Right forelimb (tissue), 1 donor: ENCODE measurements around the gene XK.
A peak's percentile ranks its signal among the peaks of the same experiment; 100 is the strongest.
"Not testable (repeated sequence)": the region's sequence is repeated elsewhere in the genome, so short reads cannot be mapped to it uniquely, and the experiment has no call there.

Experiments
- DNase-seq: peaks from one replicate; pipeline ENCODE4 v3.0.0-alpha.2; 2018

Gene XK, protein sequence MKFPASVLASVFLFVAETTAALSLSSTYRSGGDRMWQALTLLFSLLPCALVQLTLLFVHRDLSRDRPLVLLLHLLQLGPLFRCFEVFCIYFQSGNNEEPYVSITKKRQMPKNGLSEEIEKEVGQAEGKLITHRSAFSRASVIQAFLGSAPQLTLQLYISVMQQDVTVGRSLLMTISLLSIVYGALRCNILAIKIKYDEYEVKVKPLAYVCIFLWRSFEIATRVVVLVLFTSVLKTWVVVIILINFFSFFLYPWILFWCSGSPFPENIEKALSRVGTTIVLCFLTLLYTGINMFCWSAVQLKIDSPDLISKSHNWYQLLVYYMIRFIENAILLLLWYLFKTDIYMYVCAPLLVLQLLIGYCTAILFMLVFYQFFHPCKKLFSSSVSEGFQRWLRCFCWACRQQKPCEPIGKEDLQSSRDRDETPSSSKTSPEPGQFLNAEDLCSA

DNA sequence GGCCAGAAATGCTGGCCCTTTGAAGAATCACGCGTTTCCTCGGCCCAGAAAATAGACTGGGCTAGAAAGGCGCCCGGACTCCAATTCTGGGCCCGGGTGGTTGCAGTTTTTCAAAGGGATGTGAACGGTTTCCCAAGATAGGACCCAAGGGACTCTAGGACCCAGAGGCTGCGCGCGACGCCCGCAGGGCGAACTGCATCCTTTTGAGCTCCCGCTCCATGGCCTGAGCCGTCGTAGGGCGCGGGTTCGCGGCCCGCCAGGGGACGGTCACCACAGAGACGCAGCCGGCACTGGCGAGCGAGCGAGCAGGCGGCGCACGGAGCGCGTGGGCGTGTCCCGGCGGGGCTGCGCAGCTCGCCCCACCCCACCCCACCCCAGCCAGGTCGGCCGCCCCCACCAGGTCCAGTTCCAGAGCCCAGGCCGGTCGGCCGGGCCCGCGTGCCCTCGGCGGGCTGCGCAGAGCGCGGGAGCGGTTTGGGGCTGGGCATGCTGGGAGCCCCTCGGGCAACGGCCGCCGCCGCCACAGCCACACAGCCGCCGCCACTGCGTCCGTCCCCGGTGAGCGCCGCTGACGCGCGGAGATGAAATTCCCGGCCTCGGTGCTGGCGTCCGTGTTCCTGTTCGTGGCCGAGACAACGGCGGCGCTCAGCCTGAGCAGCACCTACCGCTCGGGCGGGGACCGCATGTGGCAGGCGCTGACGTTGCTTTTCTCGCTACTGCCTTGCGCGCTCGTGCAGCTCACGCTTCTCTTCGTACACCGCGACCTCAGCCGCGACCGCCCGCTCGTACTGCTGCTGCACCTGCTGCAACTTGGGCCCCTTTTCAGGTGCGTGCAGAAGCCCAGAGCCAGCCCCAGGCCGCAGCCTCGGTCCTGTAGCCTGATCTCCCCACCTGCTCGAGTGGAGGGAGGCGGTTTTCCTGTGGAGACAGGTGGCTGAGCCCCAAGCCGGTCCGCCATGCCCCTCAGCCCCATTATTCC lies at the start of gene XK:
TSS of gene XK (plus strand) at position 411 of the 979 bp plus-strand sequence. CDS start at position 582, 171 bp downstream.
- DNase-seq: peak; percentile 53

DNA sequence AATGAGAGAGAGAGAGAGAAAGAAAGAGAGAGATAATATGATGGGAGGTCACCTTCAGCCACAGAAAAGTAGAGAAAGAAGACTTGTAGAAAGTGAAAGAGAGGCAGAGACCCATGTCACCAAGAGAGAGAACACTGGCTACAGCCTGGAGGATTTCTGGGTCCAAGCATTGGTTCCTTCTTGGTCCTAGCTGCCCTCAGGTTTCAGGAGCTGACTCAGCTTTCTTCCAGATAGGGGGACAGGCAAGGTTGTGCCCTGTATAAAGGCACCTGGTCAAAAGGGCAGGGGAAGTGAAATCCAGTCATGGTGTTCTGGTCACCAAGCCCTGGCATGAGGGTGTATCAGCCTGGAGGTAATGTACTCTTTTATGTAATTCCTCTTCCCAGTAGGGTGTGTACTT lies 47.5 kb upstream of the XK start:
- DNase-seq: no peak

DNA sequence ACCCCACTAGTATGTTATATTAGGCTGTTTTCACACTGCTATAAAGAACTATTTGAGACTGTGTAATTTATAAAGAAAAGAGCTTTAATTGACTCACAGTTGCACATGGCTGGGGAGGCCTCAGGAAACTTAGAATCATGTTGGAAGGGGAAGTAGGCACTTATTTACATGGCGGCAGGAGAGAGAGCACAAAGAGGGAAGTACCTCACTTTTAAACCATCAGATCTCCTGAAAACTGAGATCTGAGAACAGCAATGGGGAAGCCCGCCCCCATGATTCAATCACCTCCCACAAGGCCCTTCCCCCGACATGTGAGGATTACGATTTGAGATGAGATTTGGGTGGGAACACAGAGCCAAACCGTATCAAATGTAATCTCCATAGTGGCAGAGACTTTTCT lies 45.4 kb upstream of the XK start:
- DNase-seq: no peak

DNA sequence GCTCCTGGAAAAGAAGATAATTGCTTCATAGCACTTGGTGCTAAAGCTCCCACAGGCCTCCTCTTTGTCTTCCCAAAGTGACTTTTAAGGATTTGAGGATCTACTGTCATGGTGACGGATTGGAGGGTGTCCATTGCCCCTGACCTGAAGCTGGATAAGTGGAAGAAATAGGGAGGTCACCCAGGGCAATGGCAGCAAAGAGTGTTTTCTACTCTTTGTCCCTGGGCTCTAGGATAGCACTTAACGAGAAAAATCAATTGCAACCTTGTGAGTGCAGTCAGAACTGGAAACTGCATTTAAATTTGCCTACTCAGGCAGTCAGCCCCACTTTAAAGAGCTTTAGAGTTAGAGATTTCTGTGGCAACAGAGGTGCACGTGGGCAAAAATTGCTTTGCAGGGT lies 43.7 kb upstream of the XK start:
- no peak for DNase-seq

DNA sequence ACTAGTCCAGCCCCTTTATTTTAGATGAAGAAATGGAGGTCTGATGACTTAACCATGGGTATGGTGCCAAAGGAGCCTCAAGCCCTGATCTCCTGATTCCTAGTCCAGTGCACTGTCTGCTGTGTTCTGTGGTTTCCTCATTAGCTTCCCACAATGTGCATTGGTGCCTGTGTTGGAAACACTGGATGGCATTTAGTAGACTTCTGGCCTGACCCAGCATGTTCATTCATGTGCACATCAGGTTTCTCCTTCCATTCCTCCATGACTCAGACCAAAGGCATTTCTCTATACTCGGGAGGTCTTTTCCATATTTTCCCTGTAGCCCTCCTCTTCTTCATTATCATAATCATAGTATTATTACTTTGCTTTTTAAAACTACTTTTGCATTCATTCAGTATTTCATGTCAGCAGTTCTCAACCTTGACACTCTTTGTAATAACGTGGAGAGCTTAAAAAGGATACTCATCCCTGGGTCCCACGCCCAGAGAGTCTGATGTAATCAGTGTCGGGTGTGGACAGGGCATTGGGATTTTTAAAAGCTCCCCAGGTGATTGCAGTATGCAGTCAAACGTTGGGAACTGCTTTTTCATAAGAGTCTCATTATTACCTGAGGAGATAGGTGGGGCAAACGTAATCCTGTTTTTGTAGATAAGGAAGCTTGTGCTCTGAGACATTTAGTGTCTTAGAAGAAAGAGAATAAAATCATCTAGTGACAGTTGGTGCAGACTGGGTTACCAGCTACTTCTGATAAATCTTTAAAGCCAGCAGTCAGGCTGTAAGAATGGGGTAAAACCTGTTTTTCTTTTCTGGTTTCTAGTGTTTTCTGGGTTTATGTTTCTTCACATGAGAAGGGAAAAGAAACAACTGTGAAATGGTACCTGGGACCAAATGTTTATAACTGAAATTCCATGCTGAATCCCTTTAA lies 40.9 kb upstream of the XK start:
- no peak for DNase-seq

DNA sequence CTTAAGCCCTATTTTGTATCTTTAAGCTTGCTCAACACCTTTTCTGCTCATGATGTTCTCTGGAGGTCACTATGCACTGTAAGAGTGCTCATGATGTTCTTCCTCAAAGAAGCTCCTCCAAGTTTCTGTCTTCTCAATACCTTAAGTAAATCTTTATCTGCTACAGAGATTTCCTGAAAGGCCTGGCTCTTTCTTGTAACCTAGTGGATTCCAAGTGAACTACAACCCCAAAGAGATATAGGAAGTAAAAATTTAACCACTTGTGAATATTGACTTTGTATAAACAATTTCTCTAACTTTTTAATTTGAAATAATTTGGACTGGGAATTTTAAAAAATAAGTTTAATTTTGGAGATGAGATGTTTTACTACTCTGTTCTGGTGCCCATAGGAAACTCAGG lies 39.3 kb upstream of the XK start:
- no peak for DNase-seq

DNA sequence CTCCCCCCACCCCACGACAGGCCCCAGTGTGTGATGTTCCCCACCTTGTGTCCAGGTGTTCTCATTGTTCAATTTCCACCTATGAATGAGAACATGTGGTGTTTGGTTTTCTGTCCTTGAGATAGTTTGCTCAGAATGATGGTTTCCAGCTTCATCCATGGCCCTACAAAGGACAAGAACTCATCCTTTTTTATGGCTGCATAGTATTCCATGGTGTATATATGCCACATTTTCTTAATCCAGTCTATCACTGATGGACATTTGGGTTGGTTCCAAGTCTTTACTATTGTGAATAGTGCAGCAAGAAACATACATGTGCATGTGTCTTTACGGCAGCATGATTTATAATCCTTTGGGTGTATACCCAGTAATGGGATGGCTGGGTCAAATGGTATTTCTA lies 34.7 kb upstream of the XK start:
- DNase-seq: not testable (repeated sequence)

DNA sequence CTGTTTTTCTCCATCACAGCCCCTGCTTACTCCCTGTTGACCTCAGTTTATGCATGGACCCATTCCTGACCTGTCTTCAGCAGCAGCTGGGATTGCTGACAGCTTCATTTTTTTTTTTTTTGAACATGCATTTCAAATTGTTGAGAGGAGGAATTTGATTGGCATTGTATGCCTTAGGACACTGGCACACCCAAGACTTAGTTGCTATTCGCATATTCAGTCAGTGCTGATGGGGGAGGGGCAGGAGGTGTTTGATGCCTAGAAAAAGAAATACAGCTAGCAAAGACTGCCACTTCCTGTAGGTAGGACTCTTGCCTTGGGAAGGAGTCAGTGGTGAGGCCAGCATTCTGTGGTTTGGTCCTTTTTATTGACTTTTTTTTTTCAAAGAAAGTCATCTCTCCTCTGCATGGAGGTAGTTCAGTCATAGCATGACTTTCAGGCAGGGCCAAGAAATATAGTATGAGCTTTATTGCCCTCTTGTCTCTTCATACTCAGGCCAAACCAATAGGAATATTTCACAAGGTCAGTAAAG lies 33.6 kb upstream of the XK start:
- no peak for DNase-seq

DNA sequence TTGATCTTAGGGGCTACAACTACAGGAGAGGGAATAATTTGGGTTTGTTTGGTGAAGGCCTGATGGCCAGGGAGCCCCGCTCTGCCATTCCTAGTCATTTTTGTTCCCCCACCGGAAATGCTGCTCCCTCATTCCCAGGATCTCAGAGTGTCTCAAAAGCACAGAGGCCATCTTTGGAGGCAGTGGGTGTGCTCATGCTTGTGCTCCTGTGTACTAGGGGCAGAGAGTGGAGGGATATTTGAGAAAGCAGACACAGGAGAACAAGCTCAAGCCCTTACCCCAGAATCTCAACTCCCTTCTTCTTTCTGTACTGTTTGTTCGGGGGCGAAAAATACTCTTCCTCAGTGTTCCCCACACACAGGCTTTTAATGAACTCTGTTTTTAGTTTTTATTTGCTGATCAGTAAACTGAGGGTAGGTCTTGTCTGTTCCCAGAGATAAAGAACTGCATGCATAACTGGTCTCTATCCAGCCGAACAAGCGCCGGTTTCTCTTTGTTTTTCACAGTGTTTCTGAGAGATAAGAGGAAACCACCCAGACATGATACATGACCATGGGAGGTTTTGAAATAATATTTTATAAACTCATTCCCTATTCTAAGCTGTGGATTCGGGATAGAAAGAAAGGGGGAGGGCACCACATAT lies 32.9 kb upstream of the XK start:
- DNase-seq: no peak

DNA sequence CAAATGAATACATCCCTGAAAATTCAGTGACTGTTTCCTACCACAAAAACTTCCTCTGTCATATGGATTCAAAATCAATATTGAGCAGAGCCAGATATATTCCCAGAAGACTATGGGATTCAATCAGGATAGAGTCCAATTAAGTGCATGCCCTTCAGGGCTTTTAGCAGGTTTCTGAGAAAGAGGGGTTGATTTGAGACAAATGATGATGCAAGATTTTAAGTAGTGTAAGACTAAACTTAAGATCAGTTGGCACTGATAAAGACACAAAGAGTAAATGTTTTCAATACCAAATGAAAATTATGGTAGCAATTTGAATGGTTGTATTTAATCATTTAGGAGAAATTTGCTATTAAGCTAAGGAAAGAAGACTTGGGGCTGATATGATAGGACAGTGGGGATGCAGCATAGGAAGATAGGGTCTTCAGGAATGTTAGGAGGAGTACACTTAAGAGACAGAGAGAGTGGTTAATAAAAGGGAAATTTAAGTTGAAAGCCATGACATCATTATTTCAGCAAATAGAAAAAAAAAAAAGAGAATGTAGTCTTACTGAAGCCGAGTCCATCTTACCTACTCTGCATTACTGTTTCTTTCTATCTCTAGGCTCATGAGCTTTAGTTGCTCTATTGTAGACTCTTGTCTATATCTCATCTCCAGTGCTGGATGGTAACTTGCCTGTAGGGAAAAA lies 32.0 kb upstream of the XK start:
- no peak for DNase-seq

DNA sequence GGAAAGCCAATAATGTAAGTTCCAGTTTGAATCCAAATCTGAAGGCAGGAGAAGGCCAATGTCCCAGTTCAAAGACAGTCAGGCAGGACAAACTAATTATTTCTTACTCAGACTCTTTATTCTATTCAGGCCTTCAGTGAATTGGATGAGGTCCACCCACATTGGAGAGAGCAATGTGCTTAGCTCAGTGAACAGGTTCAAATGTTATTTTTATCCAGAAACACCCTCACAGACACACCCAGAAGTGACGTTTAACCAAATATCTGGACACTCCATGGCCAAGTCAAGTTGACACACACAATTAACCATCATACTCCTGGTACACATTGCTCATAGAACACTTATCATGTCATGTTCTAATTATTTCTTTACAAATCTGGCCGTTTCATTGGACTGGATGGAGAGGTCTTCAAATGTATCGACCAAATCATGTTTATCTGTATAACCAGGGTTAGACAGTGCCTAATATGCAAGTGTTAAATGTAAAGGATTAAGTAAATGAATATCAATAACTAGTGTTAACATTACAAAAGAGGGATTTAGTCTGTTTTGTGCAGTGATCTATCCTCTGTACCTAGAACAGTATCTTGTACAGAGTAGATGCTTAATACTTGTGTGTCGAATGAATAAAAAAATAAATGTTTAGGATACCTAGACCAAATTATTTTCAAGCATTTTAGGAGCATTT lies 27.1 kb upstream of the XK start:
- no peak for DNase-seq

DNA sequence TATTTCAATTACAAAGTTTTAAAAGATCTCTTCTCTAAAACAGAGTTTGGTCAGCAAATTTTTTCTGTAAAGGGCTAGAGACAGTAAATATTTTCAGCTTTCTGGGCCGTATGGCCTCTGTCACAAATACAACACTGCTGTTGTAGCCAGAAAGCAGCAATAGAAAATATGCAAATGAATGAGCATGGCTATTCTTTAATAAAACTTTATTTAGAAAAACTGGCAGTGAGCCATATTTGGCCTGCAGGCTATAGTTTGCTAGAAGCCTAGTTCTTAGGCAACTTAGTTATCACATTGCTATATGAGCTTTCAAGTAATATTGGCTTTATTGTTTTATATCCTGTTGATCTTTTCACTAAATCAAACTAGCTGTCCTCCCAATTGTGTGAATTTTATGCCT lies 26.5 kb upstream of the XK start:
- no peak for DNase-seq

DNA sequence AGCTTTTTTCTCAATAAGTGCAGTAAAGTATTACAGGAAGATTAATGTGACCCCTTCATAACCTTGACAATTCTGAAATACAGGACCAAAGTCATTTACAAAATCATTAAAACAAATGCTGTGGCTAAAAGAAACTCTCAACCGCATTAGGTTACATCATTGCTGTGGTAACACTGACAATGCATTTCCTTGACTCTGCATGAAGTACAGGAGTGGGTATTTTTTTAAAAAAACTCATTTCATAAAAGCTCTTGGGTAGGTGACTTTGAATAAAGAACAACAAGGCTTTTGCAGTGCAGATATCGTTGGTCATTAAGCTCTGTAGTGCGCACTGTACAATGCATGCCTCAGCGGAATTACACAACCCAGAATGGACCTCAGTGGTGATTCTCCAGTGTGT lies 23.4 kb upstream of the XK start:
- no peak for DNase-seq

DNA sequence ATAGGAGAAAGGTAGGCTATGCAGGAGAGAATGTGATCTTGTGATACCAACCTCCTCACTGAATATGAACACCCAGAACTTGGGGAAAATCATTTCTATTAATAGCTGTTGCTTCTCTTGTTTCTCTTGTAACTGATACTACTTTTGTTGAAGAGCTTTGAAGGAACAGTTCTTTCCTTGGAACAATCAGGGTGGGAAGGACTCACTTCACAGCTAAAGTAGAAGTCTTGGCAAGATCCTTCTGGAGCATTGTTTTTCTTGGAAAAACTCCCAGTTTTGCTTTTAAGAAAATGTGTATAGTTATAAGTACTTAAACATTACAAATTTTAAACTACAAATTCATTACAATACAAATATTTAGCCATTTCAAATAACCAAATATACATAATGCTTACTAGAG lies 19.1 kb upstream of the XK start:
- no peak for DNase-seq

DNA sequence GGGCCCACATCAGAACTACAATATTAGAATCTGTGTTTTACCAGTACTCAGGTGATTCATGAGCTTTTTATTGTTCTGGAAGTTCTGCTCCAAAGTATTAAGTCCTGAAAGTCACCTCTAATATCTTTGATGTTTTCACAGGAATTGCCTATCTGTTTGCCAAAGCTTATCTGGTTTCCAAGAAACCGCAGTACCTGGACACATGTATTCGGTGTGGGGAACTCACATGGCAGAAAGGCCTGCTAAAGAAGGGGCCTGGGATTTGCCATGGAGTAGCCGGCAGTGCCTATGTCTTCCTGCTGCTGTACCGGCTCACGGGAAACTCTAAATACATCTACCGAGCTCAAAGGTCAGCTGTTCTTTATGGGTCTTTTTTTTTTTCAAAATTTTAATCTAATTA lies 18.4 kb upstream of the XK start:
- no peak for DNase-seq

DNA sequence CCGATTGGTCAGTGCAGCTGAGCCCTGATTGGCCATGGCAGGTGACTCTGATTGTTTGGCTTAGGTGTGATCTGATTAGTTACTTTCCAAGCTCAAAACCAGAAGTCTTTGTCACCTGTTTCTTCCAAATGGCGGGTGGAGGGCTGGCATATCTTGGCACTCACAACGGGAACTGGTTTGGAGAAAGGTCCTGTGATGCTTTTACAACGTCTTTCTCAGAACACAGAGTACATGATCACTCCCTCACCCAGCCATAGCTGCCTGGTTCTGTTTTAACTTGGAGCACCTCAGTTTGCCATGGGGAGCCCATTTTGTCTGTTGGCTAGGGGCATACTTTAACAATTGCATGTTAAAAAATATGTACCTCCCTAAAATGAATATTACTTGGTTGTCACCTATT lies 13.0 kb upstream of the XK start:
- DNase-seq: no peak

DNA sequence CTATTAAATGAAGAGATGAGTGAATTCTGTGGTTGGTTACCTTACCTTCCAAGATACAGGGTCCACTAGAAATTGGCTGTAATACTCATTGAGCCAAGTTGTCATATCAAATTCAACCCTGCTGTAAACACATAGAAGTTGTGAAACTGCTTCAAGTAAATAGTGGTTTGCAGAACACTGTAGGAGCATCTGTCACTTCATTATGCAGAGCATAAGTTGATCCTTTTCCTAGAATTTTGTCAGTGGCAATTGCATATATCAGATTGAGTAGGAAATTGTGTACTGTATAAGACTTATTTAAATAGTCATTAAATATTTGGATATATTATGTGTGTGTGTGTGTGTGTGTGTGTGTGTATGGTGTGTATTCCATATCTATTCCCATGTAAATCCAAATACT lies 8.8 kb upstream of the XK start:
- no peak for DNase-seq

DNA sequence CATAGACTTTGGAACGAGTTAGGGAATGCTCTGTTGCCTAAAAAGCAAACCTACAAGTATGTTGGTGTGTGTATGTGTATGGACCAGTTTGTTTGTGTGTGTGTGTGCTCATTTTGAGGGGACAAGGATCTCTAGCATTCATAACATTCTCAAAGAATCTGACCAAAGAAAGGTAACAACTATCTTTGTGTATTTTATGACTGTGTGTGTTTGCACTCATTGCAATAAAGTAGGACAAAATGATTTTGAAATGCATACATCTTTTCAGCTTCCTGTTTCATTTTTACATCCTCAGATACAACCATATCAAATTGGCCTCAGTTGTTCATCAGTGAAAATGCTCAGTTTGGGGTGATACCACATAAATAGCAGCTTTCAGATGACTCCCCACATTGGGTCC lies 8.3 kb upstream of the XK start:
- no peak for DNase-seq

DNA sequence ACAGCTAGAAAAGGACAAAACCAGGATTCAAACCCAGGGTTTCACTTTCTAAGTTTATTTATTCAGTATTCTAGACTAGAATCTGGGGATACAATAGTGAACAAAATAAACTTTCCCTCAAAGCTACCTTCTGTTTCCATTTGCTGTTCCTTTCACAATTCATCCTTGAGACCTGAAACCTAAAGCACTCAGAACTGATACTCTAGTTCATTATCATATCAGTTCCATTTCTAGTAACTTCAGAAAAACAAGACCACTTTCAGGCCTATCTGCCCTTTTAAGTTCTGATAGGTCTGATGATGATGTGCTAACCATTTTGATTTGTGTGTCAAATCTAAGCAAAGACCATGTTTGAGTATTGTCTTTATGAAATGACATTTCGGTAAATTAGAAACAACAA lies 7.8 kb upstream of the XK start:
- no peak for DNase-seq

DNA sequence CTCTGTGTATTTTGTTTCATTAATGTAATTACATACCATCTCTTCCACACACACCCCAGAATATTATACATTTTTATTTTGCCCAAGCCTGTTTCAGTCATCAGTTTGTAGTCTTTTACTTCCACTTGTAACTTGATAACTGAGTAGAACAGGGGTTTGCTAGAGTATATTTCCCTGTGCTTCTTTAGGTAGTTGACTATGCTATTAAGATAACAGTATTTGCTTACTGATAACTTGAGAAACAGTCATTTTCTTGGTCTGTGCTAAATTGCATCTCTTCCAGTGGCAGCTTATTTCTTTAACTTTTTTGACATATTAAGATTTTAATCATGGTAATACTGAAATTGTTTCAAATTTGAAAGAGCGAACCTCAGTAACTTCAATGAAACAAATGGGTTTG lies 7.0 kb upstream of the XK start:
- no peak for DNase-seq

DNA sequence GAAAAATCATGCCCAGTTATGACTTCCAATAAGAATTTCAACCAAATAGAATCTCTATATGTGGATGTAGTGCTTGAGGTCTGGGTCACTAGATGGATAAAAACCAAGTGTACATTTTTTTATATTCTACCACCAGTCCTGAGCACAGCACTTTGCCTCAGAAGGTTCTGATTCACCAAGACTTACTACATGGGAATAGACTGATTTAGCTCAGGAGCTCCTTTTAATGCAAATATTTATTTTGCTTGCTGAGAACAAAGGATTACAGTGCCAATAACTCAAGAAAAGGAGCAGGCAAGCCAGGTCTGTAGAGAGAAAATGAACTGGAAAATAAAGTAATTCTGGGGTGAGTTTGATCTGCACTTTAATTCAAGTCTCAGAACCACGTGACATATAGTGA lies 6.4 kb upstream of the XK start:
- no peak for DNase-seq
